Caco-2 (cell line): ENCODE results near the gene CHMP5. TPM values are rescaled to one million over a fixed set of nuclear protein-coding genes. Genes with fewer than 3 reads are reported as not detected.

Source experiments
- BruUV-seq: library from RNA; stranded (reverse); fragments of 400-500 nt; replicated peaks from 2 replicates; lab custom pipeline; 2021; lab: Mats Ljungman, UMichigan
- CTCF ChIA-PET: fragments of 300-600 bp; sonication (Branson Sonifier 250); formaldehyde crosslinking; loops from one replicate; lab custom pipeline; 2022; ENCODE audit warnings: antibody characterized with exemption; lab: Charles Lee
- POLR2A ChIA-PET: fragments of 300-600 bp; sonication (Branson Sonifier 250); formaldehyde crosslinking; loops from one replicate; lab custom pipeline; 2022; ENCODE audit warnings: antibody characterized with exemption; lab: Charles Lee
- DNase-seq, 2 experiments: peaks; one replicate each; pipeline versions ENCODE4 v3.0.0 to v3.0.0-alpha.2; 2020 to 2022
- H3K27me3 ChIP-seq: replicated peaks from 2 replicates; pipeline ENCODE4 v1.6.0; 2011; ENCODE audit warnings: low read length; ENCODE audit not compliant: control insufficient read depth, insufficient read depth
- H3K36me3 ChIP-seq: 2 replicates; pipeline ENCODE4 v1.5.1; 2011; ENCODE audit warnings: low read length; ENCODE audit not compliant: control insufficient read depth, insufficient read depth
- H3K4me1 ChIP-seq: fragments of 250-450 bp; sonication (Bioruptor Pico); 2 replicates; pipeline ENCODE4 v1.5.1; 2020; ENCODE audit warnings: mild to moderate bottlenecking
- H3K4me3 ChIP-seq: 2 replicates; pipeline ENCODE4 v1.5.1; 2011; ENCODE audit warnings: low read depth, mild to moderate bottlenecking, control low read depth, low read length
- H3K9me3 ChIP-seq: fragments of 250-450 bp; sonication (Bioruptor Pico); 2 replicates; pipeline ENCODE4 v1.5.1; 2020; ENCODE audit warnings: mild to moderate bottlenecking, moderate library complexity
- H3K27ac Mint-ChIP-seq: one replicate; pipeline ENCODE4 v1.8.0; 2022; ENCODE audit warnings: mixed read lengths; ENCODE audit not compliant: unreplicated experiment
- H3K27me3 Mint-ChIP-seq: one replicate; pipeline ENCODE4 v1.8.0; 2022; ENCODE audit warnings: mixed read lengths; ENCODE audit not compliant: insufficient read depth, unreplicated experiment
- H3K36me3 Mint-ChIP-seq: one replicate; pipeline ENCODE4 v1.8.0; 2022; ENCODE audit warnings: mild to moderate bottlenecking, mixed read lengths; ENCODE audit not compliant: insufficient read depth, unreplicated experiment
- H3K4me1 Mint-ChIP-seq: one replicate; pipeline ENCODE4 v1.8.0; 2022; ENCODE audit warnings: low read depth, mixed read lengths; ENCODE audit not compliant: unreplicated experiment
- H3K4me3 Mint-ChIP-seq: one replicate; pipeline ENCODE4 v1.8.0; 2022; ENCODE audit warnings: mild to moderate bottlenecking, moderate library complexity, mixed read lengths; ENCODE audit not compliant: unreplicated experiment
- H3K9me3 Mint-ChIP-seq: one replicate; pipeline ENCODE4 v1.8.0; 2022; ENCODE audit warnings: mixed read lengths; ENCODE audit not compliant: unreplicated experiment
- intact Hi-C: fragments of 100-400 bp; cut with micrococcal nuclease; formaldehyde crosslinking; loops from one replicate; pipeline ENCODE4 v1.10.0; 2022; ENCODE audit not compliant: unreplicated experiment
- total RNA-seq: library from RNA; stranded (reverse); gene quantifications from 2 replicates; pipeline ENCODE4 v1.2.3, GENCODE V29; 2022
- TF ChIP-seq, protein P1 (sequence below), 2 experiments: fragments of 200-600 bp in 1 of 2; IDR thresholded peaks; 1 replicate in 1 of 2; 2 replicates in 1 of 2; pipeline versions ENCODE4 v1.5.1 to v1.8.0; 2011 to 2022; ENCODE audit warnings: antibody characterized with exemption in 1 of 2, control low read depth in 1 of 2, inconsistent platforms in 1 of 2, low read depth in 1 of 2, low read length in 1 of 2, mild to moderate bottlenecking in 1 of 2, moderate library complexity in 1 of 2; ENCODE audit not compliant: insufficient read depth in 1 of 2, severe bottlenecking in 1 of 2, unreplicated experiment in 1 of 2

CHMP5 gene
- total RNA-seq, 1 experiment from 2014 or later = 58.3 TPM

DNA sequence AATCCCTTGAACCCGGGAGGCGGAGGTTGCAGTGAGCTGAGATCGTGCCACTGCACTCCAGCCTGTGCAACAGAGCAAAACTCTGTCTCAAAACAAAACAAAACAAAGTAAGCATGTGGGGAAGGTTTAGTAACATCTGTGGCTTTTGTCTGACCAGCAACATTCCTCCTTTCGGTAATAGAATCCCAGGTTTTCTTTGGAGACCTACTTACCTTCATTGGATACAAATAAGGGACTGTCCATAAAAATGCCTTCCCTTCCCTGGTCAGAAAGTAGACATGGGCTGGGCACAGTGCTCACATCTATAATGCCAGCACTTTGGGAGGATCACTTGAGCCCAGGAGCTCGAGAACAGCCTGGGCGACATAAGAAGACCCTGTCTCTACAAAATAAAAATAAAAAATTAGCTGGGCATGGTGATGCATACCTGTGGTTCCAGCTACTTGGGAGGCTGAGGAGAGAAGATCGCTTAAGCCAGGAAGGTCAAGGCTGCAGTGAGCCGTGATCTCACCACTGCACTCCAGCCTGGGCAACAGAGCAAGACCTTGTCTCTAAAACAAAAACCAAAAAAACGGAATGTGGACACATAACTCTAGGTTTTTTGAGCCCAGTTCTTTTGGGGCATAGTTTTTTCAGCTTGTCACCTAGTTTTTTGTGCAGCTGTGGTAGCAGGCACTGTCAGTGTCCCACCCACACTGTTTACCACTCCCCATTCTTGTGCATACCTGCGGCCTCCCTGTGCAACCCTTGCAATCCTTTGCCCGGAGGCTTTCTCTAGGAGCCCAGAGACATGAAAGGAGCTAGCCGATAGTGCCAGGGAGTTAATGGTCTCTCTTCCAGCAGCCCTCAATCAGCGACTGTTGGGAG, 33.9 kb upstream of the CHMP5 start:
- H3K4me1 ChIP-seq = peaks cover 14% of the 10 kb centered on the region
- CTCF ChIA-PET = interaction anchor here (0.6 kb wide), 1 partner anchor 84 kb away, joined by 3 read pairs; no protein-coding TSS in a partner anchor
- H3K4me3 Mint-ChIP-seq = no peak overlapping the region

DNA sequence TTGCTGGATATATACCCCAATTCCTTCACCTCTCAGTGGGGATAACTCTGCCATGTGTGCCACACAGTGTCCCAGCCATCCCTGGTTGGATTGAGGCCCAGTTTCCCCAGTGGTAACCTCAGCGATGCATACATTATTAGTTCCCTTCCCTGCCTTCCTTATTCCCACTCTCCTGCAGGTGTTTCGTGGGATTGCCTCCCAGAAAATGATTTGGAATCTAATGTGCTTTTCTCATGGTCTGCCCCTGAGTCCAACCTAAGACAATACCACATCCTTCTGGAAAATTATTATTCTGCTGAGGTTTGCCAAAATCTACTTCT, 33.3 kb upstream of the CHMP5 start:
- DNase-seq = no peak
- H3K9me3 Mint-ChIP-seq = no peaks in the 10 kb centered on the region
- POLR2A ChIA-PET = no interaction called here
- BruUV-seq = no TSS peak
- peaks cover 10% of the 10 kb centered on the region for H3K36me3 Mint-ChIP-seq
- intact Hi-C loops = no loop called here
- H3K4me1 Mint-ChIP-seq = peaks cover 9% of the 10 kb centered on the region
- CTCF ChIA-PET = interaction anchor here (0.6 kb wide), 1 partner anchor 84 kb away, joined by 3 read pairs; no protein-coding TSS in a partner anchor
- H3K4me1 ChIP-seq = peaks cover 14% of the 10 kb centered on the region
- H3K27ac Mint-ChIP-seq = peak overlapping the region; percentile 65
- H3K27me3 Mint-ChIP-seq = peaks cover 4% of the 10 kb centered on the region
- TF ChIP-seq, protein P1, sequence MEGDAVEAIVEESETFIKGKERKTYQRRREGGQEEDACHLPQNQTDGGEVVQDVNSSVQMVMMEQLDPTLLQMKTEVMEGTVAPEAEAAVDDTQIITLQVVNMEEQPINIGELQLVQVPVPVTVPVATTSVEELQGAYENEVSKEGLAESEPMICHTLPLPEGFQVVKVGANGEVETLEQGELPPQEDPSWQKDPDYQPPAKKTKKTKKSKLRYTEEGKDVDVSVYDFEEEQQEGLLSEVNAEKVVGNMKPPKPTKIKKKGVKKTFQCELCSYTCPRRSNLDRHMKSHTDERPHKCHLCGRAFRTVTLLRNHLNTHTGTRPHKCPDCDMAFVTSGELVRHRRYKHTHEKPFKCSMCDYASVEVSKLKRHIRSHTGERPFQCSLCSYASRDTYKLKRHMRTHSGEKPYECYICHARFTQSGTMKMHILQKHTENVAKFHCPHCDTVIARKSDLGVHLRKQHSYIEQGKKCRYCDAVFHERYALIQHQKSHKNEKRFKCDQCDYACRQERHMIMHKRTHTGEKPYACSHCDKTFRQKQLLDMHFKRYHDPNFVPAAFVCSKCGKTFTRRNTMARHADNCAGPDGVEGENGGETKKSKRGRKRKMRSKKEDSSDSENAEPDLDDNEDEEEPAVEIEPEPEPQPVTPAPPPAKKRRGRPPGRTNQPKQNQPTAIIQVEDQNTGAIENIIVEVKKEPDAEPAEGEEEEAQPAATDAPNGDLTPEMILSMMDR (IDR thresholded peaks at IDR 0.05; ENCODE audit: insufficient read depth in 1 of 2, low read depth in 1 of 2, low read length in 1 of 2, severe bottlenecking in 1 of 2, unreplicated experiment in 1 of 2) = no peak
- H3K9me3 ChIP-seq = no peaks in the 10 kb centered on the region
- H3K36me3 ChIP-seq = no peaks in the 10 kb centered on the region
- H3K4me3 ChIP-seq = no peak overlapping the region
- H3K27me3 ChIP-seq = no peaks in the 10 kb centered on the region
- no peak overlapping the region for H3K4me3 Mint-ChIP-seq

More for the DNA sequence above, 33.9 kb upstream of the CHMP5 start:
- peak in 1 of 2 experiments; percentile 56 for DNase-seq
- TF ChIP-seq, protein P1 (IDR thresholded peaks at IDR 0.05; ENCODE audit: insufficient read depth in 1 of 2, low read depth in 1 of 2, low read length in 1 of 2, severe bottlenecking in 1 of 2, unreplicated experiment in 1 of 2) = no peak
- H3K27me3 Mint-ChIP-seq = peaks cover 4% of the 10 kb centered on the region
- no peaks in the 10 kb centered on the region for H3K9me3 Mint-ChIP-seq
- peaks cover 10% of the 10 kb centered on the region for H3K36me3 Mint-ChIP-seq
- H3K36me3 ChIP-seq = no peaks in the 10 kb centered on the region
- H3K4me1 Mint-ChIP-seq = peaks cover 10% of the 10 kb centered on the region
- intact Hi-C loops = no loop called here
- BruUV-seq = no TSS peak
- POLR2A ChIA-PET = no interaction called here
- no peaks in the 10 kb centered on the region for H3K27me3 ChIP-seq
- H3K27ac Mint-ChIP-seq = peak overlapping the region; percentile 65
- H3K4me3 ChIP-seq = no peak overlapping the region
- H3K9me3 ChIP-seq = no peaks in the 10 kb centered on the region

DNA sequence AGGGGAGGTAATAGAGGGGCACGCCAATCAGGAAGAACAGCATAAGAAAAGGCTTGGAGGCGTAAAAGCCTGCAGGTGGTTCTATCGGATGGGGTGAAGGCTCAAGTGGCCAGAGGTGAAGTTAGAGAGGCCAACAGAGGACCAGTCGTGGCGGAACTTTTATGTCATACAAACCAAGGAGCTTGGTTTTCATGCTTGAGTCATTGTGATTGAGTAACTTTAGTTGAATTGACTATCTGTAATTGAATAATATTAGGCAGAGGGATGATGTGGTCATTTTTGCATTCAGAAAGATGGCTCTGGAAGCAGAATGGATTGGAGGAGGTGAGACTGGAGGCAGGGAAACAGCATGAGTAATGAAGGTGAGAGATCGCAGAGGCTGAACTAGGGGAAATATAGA, 32.0 kb upstream of the CHMP5 start:
- Histone ChIP-seq H3K27me3 (no peaks in the 10 kb centered on the region), H3K4me1 (peaks cover 14% of the 10 kb centered on the region), H3K36me3 (no peaks in the 10 kb centered on the region), H3K4me3 (no peak overlapping the region), H3K9me3 (no peaks in the 10 kb centered on the region)
- ChIA-PET POLR2A (no interaction called here), CTCF (no interaction called here)
- Mint-ChIP-seq H3K4me3 (no peak overlapping the region), H3K27ac (no peak overlapping the region), H3K36me3 (peaks cover 10% of the 10 kb centered on the region), H3K9me3 (no peaks in the 10 kb centered on the region), H3K4me1 (peaks cover 9% of the 10 kb centered on the region), H3K27me3 (peaks cover 4% of the 10 kb centered on the region)
- no TSS peak for BruUV-seq
- no peak for DNase-seq
- intact Hi-C loops = no loop called here
- TF ChIP-seq, protein P1 (IDR thresholded peaks at IDR 0.05; ENCODE audit: insufficient read depth in 1 of 2, low read depth in 1 of 2, low read length in 1 of 2, severe bottlenecking in 1 of 2, unreplicated experiment in 1 of 2) = no peak
